H1 (cell line): ENCODE measurements around the gene GNAQ.

Source experiments
- ATF2 ChIP-seq: IDR thresholded peaks from 2 replicates; pipeline ENCODE4 v1.6.1; 2012; ENCODE audit warnings: low read length, inconsistent platforms
- CBX8 ChIP-seq: fragments of 300-800, 300-1000 bp; sonication (generic); IDR thresholded peaks from 2 replicates; pipeline ENCODE4 v1.7.1; 2016; ENCODE audit warnings: low read depth, low read length, borderline replicate concordance
- CEBPB ChIP-seq: IDR thresholded peaks from 2 replicates; pipeline ENCODE4 v1.6.1; 2012; ENCODE audit warnings: low read depth, low read length
- CREB1 ChIP-seq: IDR thresholded peaks from 2 replicates; pipeline ENCODE4 v1.6.1; 2012; ENCODE audit warnings: inconsistent platforms
- CTCF ChIP-seq, 3 experiments: IDR thresholded peaks; 1 replicate in 2 of 3; 2 replicates in 1 of 3; pipeline versions ENCODE4 v1.5.1 to v1.6.1; 2011; ENCODE audit warnings: low read length in 3 of 3, mild to moderate bottlenecking in 3 of 3, inconsistent platforms in 2 of 3, low read depth in 1 of 3, moderate library complexity in 1 of 3; ENCODE audit not compliant: insufficient read depth in 1 of 3; ENCODE audit errors: control extremely low read depth in 1 of 3
- GABPA ChIP-seq: IDR thresholded peaks from 2 replicates; pipeline ENCODE4 v1.6.1; 2011; ENCODE audit warnings: mild to moderate bottlenecking, low read length, moderate library complexity, borderline replicate concordance; ENCODE audit not compliant: insufficient read depth
- JUND ChIP-seq: IDR thresholded peaks from 2 replicates; pipeline ENCODE4 v1.6.1; 2011; ENCODE audit warnings: mild to moderate bottlenecking, improper control_type of control experiment, low read length
- MAFK ChIP-seq: IDR thresholded peaks from 2 replicates; pipeline ENCODE4 v1.6.1; 2012; ENCODE audit warnings: low read depth, mild to moderate bottlenecking, improper control_type of control experiment, low read length
- POLR2A ChIP-seq, 2 experiments: IDR thresholded peaks; 1 replicate in 1 of 2; 2 replicates in 1 of 2; pipeline ENCODE4 v1.6.1; 2011; ENCODE audit warnings: low read depth in 2 of 2, low read length in 2 of 2, mild to moderate bottlenecking in 2 of 2; ENCODE audit errors: control extremely low read depth in 1 of 2
- RAD21 ChIP-seq, 2 experiments: IDR thresholded peaks in 1 of 2; conservative IDR thresholded peaks in 1 of 2; 2 replicates each; pipeline ENCODE4 v1.6.1; 2011; ENCODE audit warnings: low read depth in 2 of 2, low read length in 2 of 2, improper control_type of control experiment in 1 of 2, inconsistent platforms in 1 of 2, mild to moderate bottlenecking in 1 of 2, moderate library complexity in 1 of 2
- SUZ12 ChIP-seq: fragments of 200-600 bp; sonication (generic); IDR thresholded peaks from 2 replicates; pipeline ENCODE4 v1.6.1; 2012; ENCODE audit warnings: mild to moderate bottlenecking, inconsistent platforms, low read length, moderate library complexity, mixed read lengths
- TAF1 ChIP-seq: IDR thresholded peaks from 2 replicates; pipeline ENCODE4 v1.6.1; 2011; ENCODE audit warnings: mild to moderate bottlenecking, low read depth, low read length
- TEAD4 ChIP-seq: IDR thresholded peaks from 2 replicates; pipeline ENCODE4 v1.6.1; 2012; ENCODE audit warnings: low read depth, low read length, inconsistent platforms, mixed read lengths

GRCh38 chr9:77951369-77951768 is 80.2 kb downstream of the GNAQ start:
- TF ChIP-seq MAFK (no peak), TAF1 (no peak), TEAD4 (no peak), CTCF (IDR thresholded peaks at IDR 0.05; ENCODE audit: control extremely low read depth in 1 of 3, insufficient read depth in 1 of 3, low read depth in 1 of 3, low read length in 3 of 3) (no peak), CEBPB (no peak), JUND (no peak), CBX8 (no peak), RAD21 (IDR thresholded peaks at IDR 0.05 in 1 of 2, conservative IDR thresholded peaks at IDR 0.05 in 1 of 2; ENCODE audit: low read depth in 2 of 2, low read length in 2 of 2) (no peak), POLR2A (IDR thresholded peaks at IDR 0.05; ENCODE audit: control extremely low read depth in 1 of 2, low read depth in 2 of 2, low read length in 2 of 2) (no peak), SUZ12 (no peak), ATF2 (no peak), GABPA (no peak), CREB1 (no peak)
